Neuronal stem cell (in vitro differentiated cells): ENCODE data around the gene CSDE1.

ENCODE experiments used
- DNase-seq: peaks from one replicate; pipeline ENCODE4 v3.0.0-alpha.2; 2013; ENCODE audit warnings: low spot score
- H2AFZ ChIP-seq: one replicate; pipeline ENCODE4 v1.6.1; 2013; ENCODE audit warnings: mild to moderate bottlenecking, low read length, inconsistent platforms
- H2AK5ac ChIP-seq: 2 replicates; pipeline ENCODE4 v1.6.1; 2013; ENCODE audit warnings: low read depth, mild to moderate bottlenecking, inconsistent platforms, low read length, moderate library complexity, mixed read lengths
- H2BK120ac ChIP-seq: 2 replicates; pipeline ENCODE4 v1.6.1; 2013; ENCODE audit warnings: low read depth, mild to moderate bottlenecking, inconsistent platforms, low read length, moderate library complexity, mixed read lengths
- H2BK12ac ChIP-seq: one replicate; pipeline ENCODE4 v1.6.1; 2013; ENCODE audit warnings: low read length, inconsistent platforms
- H2BK15ac ChIP-seq: 2 replicates; pipeline ENCODE4 v1.6.1; 2013; ENCODE audit warnings: mild to moderate bottlenecking, low read length, inconsistent platforms, mixed read lengths
- H2BK5ac ChIP-seq: one replicate; pipeline ENCODE4 v1.6.1; 2013; ENCODE audit warnings: inconsistent platforms, mild to moderate bottlenecking, low read length, moderate library complexity
- H3K14ac ChIP-seq: one replicate; pipeline ENCODE4 v1.6.1; 2013; ENCODE audit warnings: low read length, inconsistent platforms
- H3K18ac ChIP-seq: 2 replicates; pipeline ENCODE4 v1.6.1; 2013; ENCODE audit warnings: low read length, inconsistent platforms
- H3K23ac ChIP-seq: 2 replicates; pipeline ENCODE4 v1.6.1; 2013; ENCODE audit warnings: low read depth, mild to moderate bottlenecking, mixed read lengths, low read length, inconsistent platforms; ENCODE audit not compliant: poor library complexity
- H3K27ac ChIP-seq: replicated peaks from 3 replicates; pipeline ENCODE4 v1.5.1; 2013; ENCODE audit warnings: low read length, inconsistent platforms
- H3K27me3 ChIP-seq, 3 experiments: 2 replicates each; pipeline ENCODE4 v1.6.1; 2013; ENCODE audit warnings: low read length in 3 of 3, mild to moderate bottlenecking in 2 of 3, inconsistent platforms in 1 of 3, low read depth in 1 of 3, mixed read lengths in 1 of 3, moderate library complexity in 1 of 3; ENCODE audit not compliant: control insufficient read depth in 3 of 3, insufficient read depth in 3 of 3
- H3K36me3 ChIP-seq, 2 donors: replicated peaks in 1 of 2; 2 replicates each; pipeline ENCODE4 v1.6.1; 2013; ENCODE audit warnings: low read length in 2 of 2; ENCODE audit not compliant: control insufficient read depth in 2 of 2, insufficient read depth in 2 of 2
- H3K4ac ChIP-seq: 2 replicates; pipeline ENCODE4 v1.6.1; 2013; ENCODE audit warnings: inconsistent platforms, mild to moderate bottlenecking, low read length, moderate library complexity
- H3K4me1 ChIP-seq, 2 donors: 1 replicate in 1 of 2; 2 replicates in 1 of 2; pipeline ENCODE4 v1.6.1; 2013; ENCODE audit warnings: low read length in 2 of 2, low read depth in 1 of 2; ENCODE audit not compliant: control insufficient read depth in 2 of 2, insufficient read depth in 1 of 2
- H3K4me2 ChIP-seq: one replicate; pipeline ENCODE4 v1.6.1; 2013; ENCODE audit warnings: mild to moderate bottlenecking, low read length, inconsistent platforms; ENCODE audit not compliant: insufficient read depth, poor library complexity, severe bottlenecking
- H3K4me3 ChIP-seq, 2 donors: 2 replicates each; pipeline ENCODE4 v1.5.1; 2013; ENCODE audit warnings: low read length in 2 of 2, mild to moderate bottlenecking in 2 of 2, inconsistent platforms in 1 of 2, moderate library complexity in 1 of 2
- H3K79me1 ChIP-seq: one replicate; pipeline ENCODE4 v1.6.1; 2013; ENCODE audit warnings: low read depth, mild to moderate bottlenecking, inconsistent platforms, low read length, moderate library complexity
- H3K9ac ChIP-seq: one replicate; pipeline ENCODE4 v1.6.1; 2013; ENCODE audit warnings: mild to moderate bottlenecking, low read depth, low read length, inconsistent platforms; ENCODE audit not compliant: poor library complexity
- H3K9me3 ChIP-seq, 2 donors: replicated peaks in 1 of 2; 2 replicates each; pipeline versions ENCODE3 to v1.6.1; 2013; ENCODE audit warnings: low read length in 2 of 2, mild to moderate bottlenecking in 2 of 2, inconsistent platforms in 1 of 2, low read depth in 1 of 2, mixed read lengths in 1 of 2, moderate library complexity in 1 of 2; ENCODE audit not compliant: control insufficient read depth in 2 of 2, insufficient read depth in 1 of 2
- H4K8ac ChIP-seq: one replicate; pipeline ENCODE4 v1.6.1; 2013; ENCODE audit warnings: low read depth, mild to moderate bottlenecking, inconsistent platforms, low read length, moderate library complexity
- H4K91ac ChIP-seq: one replicate; pipeline ENCODE4 v1.6.1; 2013; ENCODE audit warnings: low read length, low read depth, mild to moderate bottlenecking, inconsistent platforms; ENCODE audit not compliant: poor library complexity
- WGBS, 2 donors: extraction: QIAGEN DNeasy Blood & Tissue Kit; methylation state at CpG; one replicate each; pipeline ENCODE4 v1.1.7; 2013; ENCODE audit warnings: missing lambda C conversion rate in 2 of 2, mixed read lengths in 1 of 2; ENCODE audit not compliant: insufficient read length in 2 of 2, insufficient replicate concordance in 1 of 2; ENCODE audit errors: extremely low coverage in 2 of 2; 5-methylcytosine and 5-hydroxymethylcytosine counted together

The CSDE1 gene

DNA sequence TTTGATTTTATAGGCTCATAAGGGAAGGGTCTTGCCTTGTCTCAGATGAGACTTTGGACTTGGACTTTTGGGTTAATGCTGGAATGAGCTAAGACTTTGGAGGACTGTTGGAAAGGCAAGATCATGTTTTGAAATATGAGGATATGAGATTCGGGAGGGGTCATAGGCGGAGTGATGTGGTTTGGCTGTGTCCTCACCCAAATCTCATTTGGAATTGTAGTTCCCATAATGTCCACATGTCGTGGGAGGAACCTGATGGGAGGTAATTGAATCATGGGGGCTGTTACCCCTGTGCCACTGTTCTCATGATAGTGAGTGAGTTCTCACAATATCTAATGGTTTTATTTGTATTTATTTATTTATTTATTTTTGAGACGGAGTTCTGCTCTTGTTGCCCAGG lies 6.9 kb upstream of the CSDE1 start:
- H3K9ac ChIP-seq = no peak overlapping the region
- peaks cover 3 to 11% of the 10 kb centered on the region in 2 donors for H3K36me3 ChIP-seq
- H2BK120ac ChIP-seq = no peak overlapping the region
- no peak overlapping the region for H4K8ac ChIP-seq
- no peaks in the 10 kb centered on the region for H3K4me1 ChIP-seq
- no peak overlapping the region for H2BK5ac ChIP-seq
- H3K27me3 ChIP-seq = no peaks in the 10 kb centered on the region
- H3K27ac ChIP-seq = no peak overlapping the region
- no peak overlapping the region for H2AFZ ChIP-seq
- H3K14ac ChIP-seq = no peak overlapping the region
- H2AK5ac ChIP-seq = no peak overlapping the region
- no peaks in the 10 kb centered on the region for H3K9me3 ChIP-seq
- no peak overlapping the region for H3K23ac ChIP-seq
- no peak overlapping the region for H3K4ac ChIP-seq
- H3K4me3 ChIP-seq = no peak overlapping the region
- no peak for DNase-seq
- WGBS, 2 donors = no CpG with 5 or more reads among the region's 4 CpGs
- H3K4me2 ChIP-seq = no peak overlapping the region
- H3K18ac ChIP-seq = no peak overlapping the region
- no peak overlapping the region for H2BK15ac ChIP-seq
- no peak overlapping the region for H2BK12ac ChIP-seq
- no peak overlapping the region for H4K91ac ChIP-seq
- H3K79me1 ChIP-seq = no peaks in the 10 kb centered on the region

DNA sequence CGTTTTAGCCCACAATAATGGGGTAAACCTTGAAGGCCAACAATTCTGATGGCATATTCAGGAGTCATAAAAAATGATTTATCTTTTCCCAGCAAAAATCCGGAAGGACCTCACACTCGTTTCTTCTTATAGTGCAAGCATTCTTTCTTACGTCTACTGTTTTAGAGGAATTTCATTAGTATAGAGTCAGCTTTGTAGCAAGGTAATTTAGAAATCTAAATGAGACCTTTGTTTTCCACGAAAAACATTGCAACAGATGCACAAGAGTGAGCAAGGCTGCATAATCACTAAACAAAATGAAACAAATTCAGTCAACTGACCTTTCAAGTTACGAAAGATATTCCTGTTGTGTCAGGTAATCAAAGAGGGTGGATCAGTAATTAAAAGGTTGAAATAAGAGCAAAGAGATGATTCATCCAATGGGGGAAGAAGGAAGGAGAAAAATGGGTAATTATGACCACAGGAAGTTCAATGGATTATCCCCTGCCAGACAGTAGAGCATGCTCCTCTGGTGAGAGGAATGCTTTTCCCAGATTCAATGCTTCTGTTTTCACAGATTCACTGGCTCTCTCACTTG lies 560 bp upstream of the CSDE1 start:
- peaks cover 1 to 26% of the 10 kb centered on the region in 2 donors for H3K36me3 ChIP-seq
- no peak overlapping the region for H2BK120ac ChIP-seq
- H4K8ac ChIP-seq = no peak overlapping the region
- no peak overlapping the region for H3K9ac ChIP-seq
- H3K18ac ChIP-seq = no peak overlapping the region
- H2AFZ ChIP-seq = peak overlapping the region; percentile 89
- H3K23ac ChIP-seq = no peak overlapping the region
- peak overlapping the region; percentile 27 for H3K4me2 ChIP-seq
- no peak overlapping the region for H4K91ac ChIP-seq
- H3K27me3 ChIP-seq = no peaks in the 10 kb centered on the region
- H2BK12ac ChIP-seq = no peak overlapping the region
- peak overlapping the region in 1 of 2 donors; percentile 70 for H3K4me3 ChIP-seq
- H3K27ac ChIP-seq = no peak overlapping the region
- no peak overlapping the region for H2AK5ac ChIP-seq
- no peak overlapping the region for H3K4ac ChIP-seq
- no peak overlapping the region for H2BK15ac ChIP-seq
- H3K79me1 ChIP-seq = no peaks in the 10 kb centered on the region
- no peak overlapping the region for H2BK5ac ChIP-seq
- H3K9me3 ChIP-seq = peaks cover 0 to 4% of the 10 kb centered on the region in 2 donors
- WGBS, 2 donors = no CpG with 5 or more reads among the region's 6 CpGs
- peaks cover 3 to 10% of the 10 kb centered on the region in 2 donors for H3K4me1 ChIP-seq
- DNase-seq = no peak
- H3K14ac ChIP-seq = no peak overlapping the region

DNA sequence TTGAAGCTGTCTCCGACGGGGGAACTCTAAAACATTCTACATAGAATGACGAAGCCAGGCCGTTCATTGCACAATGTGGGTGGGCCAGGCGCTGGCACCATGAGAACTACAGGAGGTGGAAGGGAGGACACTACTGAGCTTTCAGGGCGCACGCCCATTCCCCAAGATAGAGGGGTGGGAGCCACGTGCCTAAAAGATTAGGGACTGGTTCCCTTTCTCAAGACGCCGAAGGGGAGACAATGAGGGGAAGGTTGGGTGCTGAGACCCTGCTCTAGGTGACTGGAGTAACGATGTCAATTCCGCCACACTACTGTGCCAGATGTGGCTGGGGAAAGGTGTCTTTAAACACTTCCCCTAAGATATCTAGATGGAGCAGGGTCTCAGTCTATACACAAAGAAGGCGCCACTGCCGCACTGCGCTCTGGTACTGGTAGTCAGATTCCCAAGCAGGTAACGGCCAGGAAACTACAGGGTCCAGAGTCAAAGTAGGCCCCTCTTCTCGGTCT lies 782 bp downstream of the CSDE1 start:
- no peak for DNase-seq
- Histone ChIP-seq H3K4me3 (peak overlapping the region; percentile 70 to 93), H3K36me3 (peaks cover 1 to 38% of the 10 kb centered on the region in 2 donors), H2BK5ac (no peak overlapping the region), H3K27me3 (no peaks in the 10 kb centered on the region), H2BK12ac (no peak overlapping the region), H3K4me1 (peaks cover 3 to 10% of the 10 kb centered on the region in 2 donors), H2BK15ac (no peak overlapping the region), H4K8ac (no peak overlapping the region), H3K27ac (peak overlapping the region; percentile 74), H2AK5ac (no peak overlapping the region), H3K23ac (no peak overlapping the region), H3K4me2 (peak overlapping the region; percentile 66), H4K91ac (no peak overlapping the region), H3K18ac (peak overlapping the region; percentile 4), H3K9ac (peak overlapping the region; percentile 80), H3K9me3 (peaks cover 0 to 4% of the 10 kb centered on the region in 2 donors), H3K4ac (no peak overlapping the region), H3K14ac (no peak overlapping the region), H3K79me1 (no peaks in the 10 kb centered on the region), H2AFZ (peak overlapping the region; percentile 85), H2BK120ac (no peak overlapping the region)
- no CpG with 5 or more reads among the region's 17 CpGs for WGBS, 2 donors

DNA sequence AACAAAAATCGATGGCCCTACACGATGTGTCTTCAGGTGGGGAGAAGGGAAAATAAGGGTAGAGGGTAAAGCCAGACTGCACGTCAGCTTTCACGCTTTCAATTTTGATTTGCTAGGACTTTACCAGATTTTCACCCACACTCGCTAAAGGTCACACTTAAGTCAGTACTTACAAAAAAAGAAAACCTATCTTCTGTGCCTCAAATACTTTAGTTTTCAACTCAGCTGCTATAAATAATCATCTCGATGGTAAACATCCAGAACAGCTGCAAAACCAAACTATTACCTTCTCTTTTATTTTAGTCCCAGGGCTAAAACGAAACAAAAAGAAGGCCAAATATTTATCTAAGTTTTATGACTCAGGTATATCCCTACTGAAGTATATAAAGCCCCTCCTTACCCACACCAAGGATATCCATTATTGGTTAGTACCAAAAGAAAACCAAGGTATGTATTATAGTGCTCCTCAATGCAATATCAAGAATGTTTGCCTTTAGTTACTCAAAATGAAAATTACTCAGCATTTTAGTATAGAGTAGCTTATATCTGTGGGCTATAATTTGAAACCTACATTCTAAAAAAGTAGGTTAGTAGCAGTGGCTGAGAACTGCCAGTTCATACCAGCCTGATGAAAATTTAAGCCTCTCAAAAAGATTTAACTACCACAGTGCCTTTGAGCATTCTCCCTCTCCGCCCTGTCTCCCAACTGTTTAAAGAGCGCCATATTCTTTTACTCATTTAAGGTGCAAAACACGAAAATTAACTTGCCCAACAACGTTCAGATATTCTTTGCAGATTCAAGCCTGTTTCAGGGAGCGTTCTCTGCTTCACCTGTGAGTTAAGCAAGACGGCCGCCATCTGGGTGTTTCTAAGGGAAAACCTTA lies 1.5 kb downstream of the CSDE1 start:
- no peak overlapping the region for H3K14ac ChIP-seq
- H3K23ac ChIP-seq = no peak overlapping the region
- H3K9ac ChIP-seq = no peak overlapping the region
- DNase-seq = no peak
- no peaks in the 10 kb centered on the region for H3K79me1 ChIP-seq
- H4K8ac ChIP-seq = no peak overlapping the region
- peak overlapping the region; percentile 85 for H2AFZ ChIP-seq
- H3K27me3 ChIP-seq = no peaks in the 10 kb centered on the region
- no CpG with 5 or more reads among the region's 14 CpGs for WGBS, 2 donors
- no peak overlapping the region for H3K18ac ChIP-seq
- no peak overlapping the region for H3K4ac ChIP-seq
- H2AK5ac ChIP-seq = no peak overlapping the region
- H3K4me2 ChIP-seq = peak overlapping the region; percentile 66
- peaks cover 3 to 10% of the 10 kb centered on the region in 2 donors for H3K4me1 ChIP-seq
- H3K4me3 ChIP-seq = peak overlapping the region; percentile 70 to 93
- H3K9me3 ChIP-seq = peaks cover 0 to 4% of the 10 kb centered on the region in 2 donors
- no peak overlapping the region for H2BK5ac ChIP-seq
- H2BK12ac ChIP-seq = no peak overlapping the region
- peaks cover 1 to 38% of the 10 kb centered on the region in 2 donors for H3K36me3 ChIP-seq
- H4K91ac ChIP-seq = no peak overlapping the region
- H2BK120ac ChIP-seq = no peak overlapping the region
- no peak overlapping the region for H2BK15ac ChIP-seq
- no peak overlapping the region for H3K27ac ChIP-seq
